ENCODE results near the gene AGFG1. TPM values are rescaled to one million over a fixed set of nuclear protein-coding genes. Genes with fewer than 3 reads are reported as not detected.

The AGFG1 gene
- total RNA-seq, 4 donors from 2014 or later: 55.1 to 75.6 (median 61.5) TPM

DNA sequence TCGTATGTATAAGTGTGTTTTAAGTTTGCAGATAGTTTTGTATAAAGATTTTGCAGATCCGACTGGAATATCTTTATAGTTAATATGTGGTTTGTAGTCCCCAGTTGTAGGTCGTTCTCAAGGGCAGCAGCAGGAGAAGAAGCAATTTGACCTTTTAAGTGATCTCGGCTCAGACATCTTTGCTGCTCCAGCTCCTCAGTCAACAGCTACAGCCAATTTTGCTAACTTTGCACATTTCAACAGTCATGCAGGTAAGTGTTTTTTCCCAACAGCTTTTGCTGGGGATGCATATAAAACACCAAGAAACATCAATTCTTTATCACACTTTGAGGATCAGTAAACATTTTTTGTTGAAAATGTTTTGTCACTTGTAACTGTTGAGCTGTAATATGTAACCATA is 52.7 kb downstream of the AGFG1 start:
- DNase-seq (no peak), ATAC-seq (no peak)
- intact Hi-C loops (cut with DNase I; ENCODE audit: low total_unique reads) (no loop called here), in situ Hi-C loops (cut with MboI; ENCODE audit: low sequenced_read_pairs in 4 of 4) (no loop called here)
- peaks cover 0 to 25% of the 10 kb centered on the region in 2 donors for H3K36me3 ChIP-seq
- TF ChIP-seq, protein P1, sequence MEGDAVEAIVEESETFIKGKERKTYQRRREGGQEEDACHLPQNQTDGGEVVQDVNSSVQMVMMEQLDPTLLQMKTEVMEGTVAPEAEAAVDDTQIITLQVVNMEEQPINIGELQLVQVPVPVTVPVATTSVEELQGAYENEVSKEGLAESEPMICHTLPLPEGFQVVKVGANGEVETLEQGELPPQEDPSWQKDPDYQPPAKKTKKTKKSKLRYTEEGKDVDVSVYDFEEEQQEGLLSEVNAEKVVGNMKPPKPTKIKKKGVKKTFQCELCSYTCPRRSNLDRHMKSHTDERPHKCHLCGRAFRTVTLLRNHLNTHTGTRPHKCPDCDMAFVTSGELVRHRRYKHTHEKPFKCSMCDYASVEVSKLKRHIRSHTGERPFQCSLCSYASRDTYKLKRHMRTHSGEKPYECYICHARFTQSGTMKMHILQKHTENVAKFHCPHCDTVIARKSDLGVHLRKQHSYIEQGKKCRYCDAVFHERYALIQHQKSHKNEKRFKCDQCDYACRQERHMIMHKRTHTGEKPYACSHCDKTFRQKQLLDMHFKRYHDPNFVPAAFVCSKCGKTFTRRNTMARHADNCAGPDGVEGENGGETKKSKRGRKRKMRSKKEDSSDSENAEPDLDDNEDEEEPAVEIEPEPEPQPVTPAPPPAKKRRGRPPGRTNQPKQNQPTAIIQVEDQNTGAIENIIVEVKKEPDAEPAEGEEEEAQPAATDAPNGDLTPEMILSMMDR (IDR thresholded peaks at IDR 0.05 in 4 of 5, conservative IDR thresholded peaks at IDR 0.05 in 1 of 5): no peak
- TF ChIP-seq POLR2A (IDR thresholded peaks at IDR 0.05): no peak
- peaks cover 0 to 14% of the 10 kb centered on the region in 2 donors for H3K4me1 ChIP-seq
- H3K27me3 ChIP-seq: no peaks in the 10 kb centered on the region
- H3K4me3 ChIP-seq: no peak overlapping the region
- no peak overlapping the region for H3K27ac ChIP-seq
- H3K9me3 ChIP-seq: no peaks in the 10 kb centered on the region

DNA sequence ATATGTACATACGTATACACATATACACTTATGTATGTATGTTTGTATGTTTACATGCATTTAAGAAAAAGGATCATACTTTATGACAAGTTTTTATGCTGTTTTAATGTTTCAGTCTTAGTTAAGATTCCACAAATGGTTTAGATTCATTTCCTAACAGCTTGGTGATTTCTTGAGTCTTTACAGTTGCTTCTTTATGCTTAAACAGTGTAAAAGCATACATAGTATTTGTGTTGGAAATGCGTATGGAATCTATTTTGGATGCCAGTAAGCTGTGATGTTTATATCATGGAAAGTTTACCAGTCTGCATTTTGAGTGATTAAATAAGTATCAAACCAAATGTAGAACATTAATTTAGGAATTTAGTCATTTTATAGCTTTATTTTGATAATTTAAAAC is 55.4 kb downstream of the AGFG1 start:
- H3K36me3 ChIP-seq: peaks cover 0 to 31% of the 10 kb centered on the region in 2 donors
- intact Hi-C loops (cut with DNase I; ENCODE audit: low total_unique reads): no loop called here
- no peaks in the 10 kb centered on the region for H3K27me3 ChIP-seq
- in situ Hi-C loops (cut with MboI; ENCODE audit: low sequenced_read_pairs in 4 of 4): no loop called here
- H3K9me3 ChIP-seq: no peaks in the 10 kb centered on the region
- TF ChIP-seq POLR2A (IDR thresholded peaks at IDR 0.05): no peak
- TF ChIP-seq, protein P1 (IDR thresholded peaks at IDR 0.05 in 4 of 5, conservative IDR thresholded peaks at IDR 0.05 in 1 of 5): no peak
- ATAC-seq (no peak), DNase-seq (no peak)
- H3K4me3 ChIP-seq: no peak overlapping the region
- H3K4me1 ChIP-seq: no peaks in the 10 kb centered on the region
- no peak overlapping the region for H3K27ac ChIP-seq

GRCh38 chr2:227528803-227529202 is 56.8 kb downstream of the AGFG1 start:
- Histone ChIP-seq H3K36me3 (peaks cover 0 to 44% of the 10 kb centered on the region in 2 donors), H3K27ac (no peak overlapping the region), H3K4me1 (no peaks in the 10 kb centered on the region), H3K27me3 (no peaks in the 10 kb centered on the region), H3K4me3 (no peak overlapping the region), H3K9me3 (no peaks in the 10 kb centered on the region)
- in situ Hi-C loops (cut with MboI; ENCODE audit: low sequenced_read_pairs in 4 of 4) (no loop called here), intact Hi-C loops (cut with DNase I; ENCODE audit: low total_unique reads) (no loop called here)
- TF ChIP-seq, protein P1 (IDR thresholded peaks at IDR 0.05 in 4 of 5, conservative IDR thresholded peaks at IDR 0.05 in 1 of 5): no peak
- no peak for TF ChIP-seq POLR2A (IDR thresholded peaks at IDR 0.05)
- DNase-seq (no peak), ATAC-seq (no peak)

GRCh38 chr2:227529871-227530270 is 57.9 kb downstream of the AGFG1 start:
- no peaks in the 10 kb centered on the region for H3K4me1 ChIP-seq
- ATAC-seq (no peak), DNase-seq (no peak)
- intact Hi-C loops (cut with DNase I; ENCODE audit: low total_unique reads): no loop called here
- peaks cover 0 to 43% of the 10 kb centered on the region in 2 donors for H3K36me3 ChIP-seq
- no peaks in the 10 kb centered on the region for H3K9me3 ChIP-seq
- no peak overlapping the region for H3K4me3 ChIP-seq
- H3K27me3 ChIP-seq: no peaks in the 10 kb centered on the region
- in situ Hi-C loops (cut with MboI; ENCODE audit: low sequenced_read_pairs in 4 of 4): no loop called here
- no peak for TF ChIP-seq POLR2A (IDR thresholded peaks at IDR 0.05)
- TF ChIP-seq, protein P1 (IDR thresholded peaks at IDR 0.05 in 4 of 5, conservative IDR thresholded peaks at IDR 0.05 in 1 of 5): no peak
- H3K27ac ChIP-seq: no peak overlapping the region

GRCh38 chr2:227534714-227535113 is 62.8 kb downstream of the AGFG1 start:
- TF ChIP-seq, protein P1 (IDR thresholded peaks at IDR 0.05 in 4 of 5, conservative IDR thresholded peaks at IDR 0.05 in 1 of 5): no peak
- no peak for DNase-seq
- intact Hi-C loops (cut with DNase I; ENCODE audit: low total_unique reads) (no loop called here), in situ Hi-C loops (cut with MboI; ENCODE audit: low sequenced_read_pairs in 4 of 4) (no loop called here)
- H3K36me3 ChIP-seq: peaks cover 3 to 60% of the 10 kb centered on the region in 2 donors
- no peak for ATAC-seq
- no peaks in the 10 kb centered on the region for H3K27me3 ChIP-seq
- no peak overlapping the region for H3K27ac ChIP-seq
- H3K4me3 ChIP-seq: no peak overlapping the region
- H3K9me3 ChIP-seq: no peaks in the 10 kb centered on the region
- no peaks in the 10 kb centered on the region for H3K4me1 ChIP-seq

Measured in gastrocnemius medialis (tissue), 4 donors.